B cell (primary cell): ENCODE data around the gene AOPEP.

Experiments used
- EZH2 ChIP-seq: IDR thresholded peaks from 2 replicates; pipeline ENCODE4 v1.6.1; 2012; ENCODE audit warnings: borderline replicate concordance, low read depth, mild to moderate bottlenecking, moderate library complexity, low read length; ENCODE audit not compliant: insufficient read depth, poor library complexity, severe bottlenecking
- TF ChIP-seq, protein P1 (sequence below): fragments of 200-600 bp; IDR thresholded peaks from one replicate; pipeline ENCODE4 v1.8.0; 2022; ENCODE audit warnings: antibody characterized with exemption, mild to moderate bottlenecking

DNA sequence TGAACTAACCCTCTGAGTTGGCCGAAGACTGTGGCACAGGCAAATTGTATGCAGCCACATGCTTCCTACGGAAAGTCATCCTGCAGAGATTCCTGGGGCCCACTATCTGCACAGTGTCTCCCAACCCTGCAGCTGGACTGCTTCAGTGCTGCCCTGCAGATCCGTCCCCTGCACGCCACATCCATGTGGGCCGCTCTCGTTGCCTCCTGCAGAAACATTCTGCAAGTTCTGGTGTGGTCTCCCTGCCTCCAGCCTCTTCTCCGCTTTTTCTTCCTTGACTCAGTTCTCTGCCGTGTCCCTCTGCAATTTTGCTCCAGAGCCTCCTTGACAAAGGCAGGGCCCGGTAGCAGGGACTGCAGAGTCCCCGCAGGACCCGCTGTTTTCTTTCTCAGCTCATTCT is 249.0 kb downstream of the AOPEP start:
- TF ChIP-seq, protein P1, sequence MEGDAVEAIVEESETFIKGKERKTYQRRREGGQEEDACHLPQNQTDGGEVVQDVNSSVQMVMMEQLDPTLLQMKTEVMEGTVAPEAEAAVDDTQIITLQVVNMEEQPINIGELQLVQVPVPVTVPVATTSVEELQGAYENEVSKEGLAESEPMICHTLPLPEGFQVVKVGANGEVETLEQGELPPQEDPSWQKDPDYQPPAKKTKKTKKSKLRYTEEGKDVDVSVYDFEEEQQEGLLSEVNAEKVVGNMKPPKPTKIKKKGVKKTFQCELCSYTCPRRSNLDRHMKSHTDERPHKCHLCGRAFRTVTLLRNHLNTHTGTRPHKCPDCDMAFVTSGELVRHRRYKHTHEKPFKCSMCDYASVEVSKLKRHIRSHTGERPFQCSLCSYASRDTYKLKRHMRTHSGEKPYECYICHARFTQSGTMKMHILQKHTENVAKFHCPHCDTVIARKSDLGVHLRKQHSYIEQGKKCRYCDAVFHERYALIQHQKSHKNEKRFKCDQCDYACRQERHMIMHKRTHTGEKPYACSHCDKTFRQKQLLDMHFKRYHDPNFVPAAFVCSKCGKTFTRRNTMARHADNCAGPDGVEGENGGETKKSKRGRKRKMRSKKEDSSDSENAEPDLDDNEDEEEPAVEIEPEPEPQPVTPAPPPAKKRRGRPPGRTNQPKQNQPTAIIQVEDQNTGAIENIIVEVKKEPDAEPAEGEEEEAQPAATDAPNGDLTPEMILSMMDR = no peak
- TF ChIP-seq EZH2 = no peak
